Hematopoietic multipotent progenitor cell (in vitro differentiated cells): ENCODE measurements around the gene SNX27. TPM values are rescaled to one million over a fixed set of nuclear protein-coding genes. Genes with fewer than 3 reads are reported as not detected.
"Not testable (repeated sequence)": the region's sequence is repeated elsewhere in the genome, so short reads cannot be mapped to it uniquely, and the experiment has no call there.

ENCODE experiments used
- DNase-seq, 3 donors: peaks; one replicate each; pipeline ENCODE4 v3.0.0-alpha.2; 2011 to 2015; ENCODE audit warnings: low read depth in 2 of 3, low spot score in 2 of 3
- total RNA-seq: library from RNA; depleted of rRNA; stranded (reverse); fragments of >200 nt; gene quantifications from one replicate; pipeline ENCODE4 v1.2.3, GENCODE V29; 2012

The SNX27 gene
- total RNA-seq, 1 donor: 11.8 TPM

- no peak for DNase-seq
Measured at GRCh38 chr1:151718011-151718431, 106.2 kb downstream of the SNX27 start.

GRCh38 chr1:151718666-151719065 lies 106.8 kb downstream of the SNX27 start:
- no peak for DNase-seq

GRCh38 chr1:151720125-151720524 lies 108.3 kb downstream of the SNX27 start:
- no peak for DNase-seq

- peak in 1 of 3 donors; percentile 38 for DNase-seq
Measured at GRCh38 chr1:151720554-151720953, 108.7 kb downstream of the SNX27 start.

- peak in 1 of 3 donors; percentile 45 for DNase-seq
Measured at GRCh38 chr1:151720974-151721787, 109.3 kb downstream of the SNX27 start, which contains the start of gene RIIAD1. RIIAD1 (plus strand) TSS chr1:151721522; CDS start chr1:151721537, 15 bp downstream.

GRCh38 chr1:151721788-151722510 lies 110.1 kb downstream of the SNX27 start:
- DNase-seq: no peak

- DNase-seq: no peak
Measured at GRCh38 chr1:151723726-151724370, 112.0 kb downstream of the SNX27 start.

GRCh38 chr1:151728151-151729054 lies 116.6 kb downstream of the SNX27 start:
- no peak for DNase-seq

GRCh38 chr1:151729157-151729965 lies 117.5 kb downstream of the SNX27 start:
- no peak for DNase-seq

GRCh38 chr1:151729966-151730291 lies 118.1 kb downstream of the SNX27 start:
- no peak for DNase-seq

- DNase-seq: no peak
Measured at GRCh38 chr1:151733126-151733525, 121.3 kb downstream of the SNX27 start.

GRCh38 chr1:151733995-151734394 lies 122.1 kb downstream of the SNX27 start:
- DNase-seq: not testable (repeated sequence)

- no peak for DNase-seq
Measured at GRCh38 chr1:151737026-151737425, 125.2 kb downstream of the SNX27 start.

GRCh38 chr1:151737479-151737878 lies 125.6 kb downstream of the SNX27 start:
- DNase-seq: no peak

- DNase-seq: no peak
Measured at GRCh38 chr1:151739590-151740355, 127.9 kb downstream of the SNX27 start.

- no peak for DNase-seq
Measured at GRCh38 chr1:151741516-151741915, 129.7 kb downstream of the SNX27 start.
